GM12878 (cell line): ENCODE data around the gene RXFP3. TPM values are rescaled to one million over a fixed set of nuclear protein-coding genes. Genes with fewer than 3 reads are reported as not detected.

Experiments used
- ATF7 ChIP-seq: fragments of 450-650 bp; IDR thresholded peaks from 2 replicates; pipeline ENCODE4 v1.6.1; 2016; ENCODE audit warnings: low read depth, mild to moderate bottlenecking
- SMC3 ChIP-seq: IDR thresholded peaks from 2 replicates; pipeline ENCODE4 v1.6.1; 2011; ENCODE audit warnings: low read length, improper control_type of control experiment, borderline replicate concordance
- polyA plus RNA-seq, 11 experiments: library from polyadenylated mRNA; depleted of rRNA in 4 of 11; unstranded in 6 of 11; stranded (reverse) in 5 of 11; fragments of >200 nt; fragmentation: Nextera tagmentation in 4 of 11; fragmentation: Illumina TruSeq in 1 of 11; extraction: Ambion mirVana in 4 of 11; extraction: Trizol in 1 of 11; gene quantifications; 1 replicate in 1 of 11; 2 replicates in 10 of 11; pipeline versions ENCODE4 v1.2.1 to v1.2.3, GENCODE V29; 2011 to 2016; ENCODE audit warnings: inconsistent platforms in 2 of 11, missing spikeins in 2 of 11, low read depth in 1 of 11
- total RNA-seq, 4 experiments: library from RNA; depleted of rRNA in 3 of 4; stranded (reverse); fragments of >200 nt in 3 of 4; fragmentation: Illumina TruSeq in 1 of 4; extraction: Trizol in 1 of 4; gene quantifications; 2 replicates each; pipeline versions ENCODE4 v1.2.1 to v1.2.3, GENCODE V29; 2013 to 2021
- TF ChIP-seq, protein P1 (sequence below): IDR thresholded peaks from 2 replicates; pipeline ENCODE4 v1.6.1; 2012; ENCODE audit warnings: mild to moderate bottlenecking, low read depth, low read length
- TF ChIP-seq, protein P2 (sequence below), 3 experiments: IDR thresholded peaks in 2 of 3; conservative IDR thresholded peaks in 1 of 3; 2 replicates each; pipeline ENCODE4 v1.5.1; 2011; ENCODE audit warnings: low read depth in 3 of 3, low read length in 3 of 3, mild to moderate bottlenecking in 3 of 3, control low read depth in 2 of 3, moderate library complexity in 2 of 3, inconsistent platforms in 1 of 3, mixed read lengths in 1 of 3; ENCODE audit not compliant: control insufficient read depth in 2 of 3, insufficient read depth in 1 of 3; ENCODE audit errors: extremely low read depth in 1 of 3

The RXFP3 gene
- total and polyA plus RNA-seq, 10 of the 15 experiments (the other 5 are each of a cell fraction or from before 2014, with no cell fraction given), result 0.03 to 0.06 TPM; not detected in 8

DNA sequence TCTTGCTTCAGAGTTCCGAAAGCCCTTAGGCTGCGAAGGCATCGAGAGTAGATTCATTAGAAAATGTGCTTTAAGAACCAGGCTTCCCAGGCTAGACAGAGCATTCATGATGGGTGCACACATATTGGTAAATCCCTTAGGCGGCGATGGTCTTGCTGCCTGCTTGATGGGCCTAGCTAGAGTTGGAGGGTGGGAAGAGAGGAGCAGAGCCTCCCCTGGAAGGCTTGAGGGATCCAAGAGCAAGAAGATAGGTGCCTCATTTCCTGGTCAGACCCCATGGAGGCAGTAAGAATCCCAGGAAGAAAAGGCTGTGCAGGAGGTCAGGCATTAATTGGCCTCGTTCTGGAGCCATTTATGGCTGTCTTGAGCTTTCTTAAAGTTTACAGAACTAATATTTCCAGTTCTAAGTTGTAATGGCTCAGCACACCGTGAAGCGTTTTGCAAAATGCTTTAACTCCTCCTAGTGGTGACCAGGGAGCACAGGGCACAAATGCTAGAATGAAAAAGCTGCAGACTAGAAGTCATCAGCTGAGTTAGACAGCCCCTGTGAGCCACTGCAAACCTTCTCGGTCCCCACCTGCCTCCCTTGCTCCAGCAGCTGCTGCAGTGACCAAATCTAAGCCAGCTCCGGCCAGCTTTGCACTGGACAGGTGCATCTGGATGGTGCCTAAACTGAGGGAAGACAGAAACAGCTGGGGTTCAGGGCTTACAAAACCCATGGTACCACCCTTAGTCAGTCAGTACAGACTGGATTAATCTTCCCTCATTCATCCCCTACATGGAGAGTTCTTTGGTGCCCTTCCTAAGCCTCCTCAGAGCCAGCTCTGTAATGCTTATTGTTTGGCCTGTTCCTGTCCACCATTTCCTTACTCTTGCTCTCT, 33.6 kb downstream of the RXFP3 start (continued):
- TF ChIP-seq, protein P1, sequence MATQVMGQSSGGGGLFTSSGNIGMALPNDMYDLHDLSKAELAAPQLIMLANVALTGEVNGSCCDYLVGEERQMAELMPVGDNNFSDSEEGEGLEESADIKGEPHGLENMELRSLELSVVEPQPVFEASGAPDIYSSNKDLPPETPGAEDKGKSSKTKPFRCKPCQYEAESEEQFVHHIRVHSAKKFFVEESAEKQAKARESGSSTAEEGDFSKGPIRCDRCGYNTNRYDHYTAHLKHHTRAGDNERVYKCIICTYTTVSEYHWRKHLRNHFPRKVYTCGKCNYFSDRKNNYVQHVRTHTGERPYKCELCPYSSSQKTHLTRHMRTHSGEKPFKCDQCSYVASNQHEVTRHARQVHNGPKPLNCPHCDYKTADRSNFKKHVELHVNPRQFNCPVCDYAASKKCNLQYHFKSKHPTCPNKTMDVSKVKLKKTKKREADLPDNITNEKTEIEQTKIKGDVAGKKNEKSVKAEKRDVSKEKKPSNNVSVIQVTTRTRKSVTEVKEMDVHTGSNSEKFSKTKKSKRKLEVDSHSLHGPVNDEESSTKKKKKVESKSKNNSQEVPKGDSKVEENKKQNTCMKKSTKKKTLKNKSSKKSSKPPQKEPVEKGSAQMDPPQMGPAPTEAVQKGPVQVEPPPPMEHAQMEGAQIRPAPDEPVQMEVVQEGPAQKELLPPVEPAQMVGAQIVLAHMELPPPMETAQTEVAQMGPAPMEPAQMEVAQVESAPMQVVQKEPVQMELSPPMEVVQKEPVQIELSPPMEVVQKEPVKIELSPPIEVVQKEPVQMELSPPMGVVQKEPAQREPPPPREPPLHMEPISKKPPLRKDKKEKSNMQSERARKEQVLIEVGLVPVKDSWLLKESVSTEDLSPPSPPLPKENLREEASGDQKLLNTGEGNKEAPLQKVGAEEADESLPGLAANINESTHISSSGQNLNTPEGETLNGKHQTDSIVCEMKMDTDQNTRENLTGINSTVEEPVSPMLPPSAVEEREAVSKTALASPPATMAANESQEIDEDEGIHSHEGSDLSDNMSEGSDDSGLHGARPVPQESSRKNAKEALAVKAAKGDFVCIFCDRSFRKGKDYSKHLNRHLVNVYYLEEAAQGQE, result no peak
- TF ChIP-seq ATF7 (no peak), SMC3 (peak; percentile 59; the same call in 1 of the 2 replicates)
- TF ChIP-seq, protein P2, sequence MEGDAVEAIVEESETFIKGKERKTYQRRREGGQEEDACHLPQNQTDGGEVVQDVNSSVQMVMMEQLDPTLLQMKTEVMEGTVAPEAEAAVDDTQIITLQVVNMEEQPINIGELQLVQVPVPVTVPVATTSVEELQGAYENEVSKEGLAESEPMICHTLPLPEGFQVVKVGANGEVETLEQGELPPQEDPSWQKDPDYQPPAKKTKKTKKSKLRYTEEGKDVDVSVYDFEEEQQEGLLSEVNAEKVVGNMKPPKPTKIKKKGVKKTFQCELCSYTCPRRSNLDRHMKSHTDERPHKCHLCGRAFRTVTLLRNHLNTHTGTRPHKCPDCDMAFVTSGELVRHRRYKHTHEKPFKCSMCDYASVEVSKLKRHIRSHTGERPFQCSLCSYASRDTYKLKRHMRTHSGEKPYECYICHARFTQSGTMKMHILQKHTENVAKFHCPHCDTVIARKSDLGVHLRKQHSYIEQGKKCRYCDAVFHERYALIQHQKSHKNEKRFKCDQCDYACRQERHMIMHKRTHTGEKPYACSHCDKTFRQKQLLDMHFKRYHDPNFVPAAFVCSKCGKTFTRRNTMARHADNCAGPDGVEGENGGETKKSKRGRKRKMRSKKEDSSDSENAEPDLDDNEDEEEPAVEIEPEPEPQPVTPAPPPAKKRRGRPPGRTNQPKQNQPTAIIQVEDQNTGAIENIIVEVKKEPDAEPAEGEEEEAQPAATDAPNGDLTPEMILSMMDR (IDR thresholded peaks at IDR 0.05 in 2 of 3, conservative IDR thresholded peaks at IDR 0.05 in 1 of 3; ENCODE audit: control insufficient read depth in 2 of 3, extremely low read depth in 1 of 3, insufficient read depth in 1 of 3, low read depth in 3 of 3, low read length in 3 of 3), result peak; percentile 80 to 90 (median 88)
